ENCODE results near the gene CFAP77. TPM values are rescaled to one million over a fixed set of nuclear protein-coding genes. Genes with fewer than 3 reads are reported as not detected.

Gene CFAP77
- total and polyA plus RNA-seq, 10 of the 15 experiments (the other 5 are each of a cell fraction or from before 2014, with no cell fraction given), result 0.33 TPM; not detected in 9

DNA sequence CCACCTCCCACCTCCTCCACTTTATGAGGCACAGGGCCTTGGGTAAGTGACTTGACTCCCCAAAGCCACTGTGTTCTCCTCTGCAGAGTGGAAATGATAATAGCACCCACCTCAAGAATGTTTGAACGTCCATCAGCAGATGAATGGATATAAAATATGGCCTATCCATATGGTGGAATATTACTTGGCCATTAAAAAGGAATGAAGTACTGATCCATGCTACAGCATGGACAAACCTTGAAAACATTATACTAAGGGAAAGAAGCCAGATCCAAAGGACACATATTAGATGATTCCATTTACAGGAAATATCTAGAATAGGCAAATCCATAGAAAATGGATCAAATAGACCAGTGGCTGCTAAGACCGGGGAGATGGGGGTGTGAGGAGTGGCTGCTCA lies 50.2 kb downstream of the CFAP77 start:
- intact Hi-C loops (cut with micrococcal nuclease; ENCODE audit: unreplicated experiment), result no loop called here
- TF ChIP-seq SMAD1 (IDR thresholded peaks at IDR 0.05; ENCODE audit: low read depth, partially characterized antibody) (no peak), TCF12 (IDR thresholded peaks at IDR 0.05; ENCODE audit: low read depth, low read length) (no peak), IRF3 (IDR thresholded peaks at IDR 0.05) (no peak), RUNX3 (IDR thresholded peaks at IDR 0.05; ENCODE audit: low read length) (no peak), SUPT20H (IDR thresholded peaks at IDR 0.05; ENCODE audit: borderline replicate concordance, control insufficient read depth, low read depth, low read length) (no peak), POLR2AphosphoS2 (IDR thresholded peaks at IDR 0.05; ENCODE audit: low read depth, low read length) (no peak), RBBP5 (conservative IDR thresholded peaks at IDR 0.05) (no peak), CREB1 (IDR thresholded peaks at IDR 0.05; ENCODE audit: low read depth) (no peak), RCOR1 (conservative IDR thresholded peaks at IDR 0.05; ENCODE audit: low read depth, low read length) (no peak), USF1 (IDR thresholded peaks at IDR 0.05; ENCODE audit: borderline replicate concordance, extremely low read length, insufficient read depth, low read depth, low read length) (no peak), KLF5 (IDR thresholded peaks at IDR 0.05; ENCODE audit: partially characterized antibody) (no peak), ZBTB4 (CRISPR knock-in tag; IDR thresholded peaks at IDR 0.05) (no peak), BACH1 (IDR thresholded peaks at IDR 0.05; ENCODE audit: borderline replicate concordance) (no peak), DPF2 (IDR thresholded peaks at IDR 0.05) (no peak), JUND (IDR thresholded peaks at IDR 0.05; ENCODE audit: low read depth, low read length) (no peak)
- TF ChIP-seq, protein P1, sequence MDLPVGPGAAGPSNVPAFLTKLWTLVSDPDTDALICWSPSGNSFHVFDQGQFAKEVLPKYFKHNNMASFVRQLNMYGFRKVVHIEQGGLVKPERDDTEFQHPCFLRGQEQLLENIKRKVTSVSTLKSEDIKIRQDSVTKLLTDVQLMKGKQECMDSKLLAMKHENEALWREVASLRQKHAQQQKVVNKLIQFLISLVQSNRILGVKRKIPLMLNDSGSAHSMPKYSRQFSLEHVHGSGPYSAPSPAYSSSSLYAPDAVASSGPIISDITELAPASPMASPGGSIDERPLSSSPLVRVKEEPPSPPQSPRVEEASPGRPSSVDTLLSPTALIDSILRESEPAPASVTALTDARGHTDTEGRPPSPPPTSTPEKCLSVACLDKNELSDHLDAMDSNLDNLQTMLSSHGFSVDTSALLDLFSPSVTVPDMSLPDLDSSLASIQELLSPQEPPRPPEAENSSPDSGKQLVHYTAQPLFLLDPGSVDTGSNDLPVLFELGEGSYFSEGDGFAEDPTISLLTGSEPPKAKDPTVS (IDR thresholded peaks at IDR 0.05; ENCODE audit: low read depth, low read length), result no peak

More for the DNA sequence above, 50.2 kb downstream of the CFAP77 start:
- DNase-seq (ENCODE audit: low read depth, low spot score) (no peak), FAIRE-seq (no peak), ATAC-seq (no peak)
- Histone ChIP-seq H3K79me2 (ENCODE audit: control insufficient read depth, insufficient read depth, low read length) (no peaks in the 10 kb centered on the region), H3K4me1 (ENCODE audit: control insufficient read depth, insufficient read depth, low read length) (no peaks in the 10 kb centered on the region), H4K20me1 (ENCODE audit: control insufficient read depth, insufficient read depth) (no peaks in the 10 kb centered on the region), H2AFZ (ENCODE audit: control insufficient read depth, low read depth, low read length) (no peak overlapping the region), H3K9ac (ENCODE audit: control insufficient read depth, insufficient read depth, low read length) (no peak overlapping the region), H3K27ac (ENCODE audit: control insufficient read depth, insufficient read depth) (no peak overlapping the region), H3K4me3 (no peak overlapping the region), H3K4me2 (ENCODE audit: control insufficient read depth, insufficient read depth) (no peak overlapping the region), H3K9me3 (replicated peaks; ENCODE audit: control insufficient read depth, insufficient read depth, low read length) (no peaks in the 10 kb centered on the region), H3K27me3 (replicated peaks in 1 of 2; ENCODE audit: control insufficient read depth in 2 of 2, insufficient read depth in 2 of 2, low read length in 1 of 2) (peaks cover 0 to 1% of the 10 kb centered on the region in 2 experiments; a peak in 2 of 4 replicates), H3K36me3 (ENCODE audit: control insufficient read depth in 2 of 2, insufficient read depth in 2 of 2, low read length in 1 of 2) (no peaks in the 10 kb centered on the region)
- SMC1A ChIA-PET (ENCODE audit: uncharacterized antibody, unreplicated experiment), result no interaction called here
- no TSS peak for BruUV-seq (replicated peaks)
- in situ Hi-C loops (cut with MboI), result no loop called here
- 47% methylated on average over 2 of the region's 2 CpGs for WGBS (ENCODE audit: insufficient coverage, insufficient replicate concordance, low lambda C conversion rate, missing lambda C conversion rate)
- RAD21 ChIA-PET (ENCODE audit: unreplicated experiment), result no interaction called here
- CTCF ChIA-PET, result no interaction called here
- POLR2A ChIA-PET, result no interaction called here
